HEK293T (cell line): ENCODE data around the gene RIPOR2.

Source experiments
- ARNT ChIP-seq: fragments of 450-650 bp; IDR thresholded peaks from 2 replicates; pipeline ENCODE4 v1.6.1; 2017; ENCODE audit warnings: mild to moderate bottlenecking
- BHLHE40 ChIP-seq: fragments of 450-650 bp; IDR thresholded peaks from 2 replicates; pipeline ENCODE4 v1.6.1; 2016; ENCODE audit warnings: mild to moderate bottlenecking, moderate library complexity, borderline replicate concordance
- ELF4 ChIP-seq: fragments of 450-650 bp; IDR thresholded peaks from 2 replicates; pipeline ENCODE4 v1.6.1; 2017; ENCODE audit warnings: antibody characterized with exemption
- FOXA1 ChIP-seq: fragments of 450-650 bp; IDR thresholded peaks from 2 replicates; pipeline ENCODE4 v1.6.1; 2016; ENCODE audit warnings: mild to moderate bottlenecking
- FOXK2 ChIP-seq: fragments of 450-650 bp; IDR thresholded peaks from 2 replicates; pipeline ENCODE4 v1.6.1; 2016; ENCODE audit warnings: mild to moderate bottlenecking
- FOXM1 ChIP-seq: fragments of 450-650 bp; IDR thresholded peaks from 2 replicates; pipeline ENCODE4 v1.6.1; 2017; ENCODE audit warnings: mild to moderate bottlenecking, borderline replicate concordance
- HDGF ChIP-seq: fragments of 450-650 bp; IDR thresholded peaks from 2 replicates; pipeline ENCODE4 v1.6.1; 2017; ENCODE audit warnings: antibody characterized with exemption, borderline replicate concordance
- L3MBTL2 ChIP-seq: fragments of 450-650 bp; conservative IDR thresholded peaks from 2 replicates; pipeline ENCODE4 v1.6.1; 2016; ENCODE audit warnings: mild to moderate bottlenecking
- NFRKB ChIP-seq: fragments of 450-650 bp; IDR thresholded peaks from 2 replicates; pipeline ENCODE4 v1.6.1; 2016; ENCODE audit warnings: mild to moderate bottlenecking, moderate library complexity
- SP1 ChIP-seq: fragments of 450-650 bp; IDR thresholded peaks from 2 replicates; pipeline ENCODE4 v1.6.1; 2017
- SUZ12 ChIP-seq: fragments of 450-650 bp; IDR thresholded peaks from 2 replicates; pipeline ENCODE4 v1.6.1; 2016; ENCODE audit warnings: mild to moderate bottlenecking
- TARDBP ChIP-seq: fragments of 450-650 bp; IDR thresholded peaks from 2 replicates; pipeline ENCODE4 v1.6.1; 2016
- ZNF384 ChIP-seq: fragments of 450-650 bp; IDR thresholded peaks from 2 replicates; pipeline ENCODE4 v1.6.1; 2016

DNA sequence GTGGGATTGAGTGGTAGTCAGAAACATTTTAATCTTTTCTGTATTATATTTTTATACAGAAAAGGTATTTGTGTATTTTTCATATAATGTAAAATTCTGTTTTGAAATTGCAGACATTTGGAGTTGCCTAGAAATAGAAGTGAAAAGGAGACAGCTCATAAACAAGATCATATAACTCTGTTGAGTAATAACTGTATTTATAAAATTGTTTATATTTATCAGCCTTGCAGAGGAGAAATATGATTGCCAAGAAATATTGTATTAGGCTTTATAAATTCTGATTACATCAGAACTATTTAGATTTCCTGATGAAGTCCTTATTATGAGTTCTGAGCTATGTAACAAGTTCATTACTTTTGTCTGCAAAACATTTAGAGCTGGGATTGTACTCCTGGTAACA, 55.3 kb downstream of the RIPOR2 start:
- TF ChIP-seq FOXK2: no peak
- no peak for TF ChIP-seq SP1
- no peak for TF ChIP-seq HDGF
- no peak for TF ChIP-seq L3MBTL2
- TF ChIP-seq FOXM1: no peak
- no peak for TF ChIP-seq BHLHE40
- TF ChIP-seq ARNT: no peak
- no peak for TF ChIP-seq ELF4
- TF ChIP-seq SUZ12: no peak
- no peak for TF ChIP-seq ZNF384
- TF ChIP-seq NFRKB: no peak
- no peak for TF ChIP-seq FOXA1
- no peak for TF ChIP-seq TARDBP
